ENCODE results near the gene OSBP2.

- TF ChIP-seq, protein P1, sequence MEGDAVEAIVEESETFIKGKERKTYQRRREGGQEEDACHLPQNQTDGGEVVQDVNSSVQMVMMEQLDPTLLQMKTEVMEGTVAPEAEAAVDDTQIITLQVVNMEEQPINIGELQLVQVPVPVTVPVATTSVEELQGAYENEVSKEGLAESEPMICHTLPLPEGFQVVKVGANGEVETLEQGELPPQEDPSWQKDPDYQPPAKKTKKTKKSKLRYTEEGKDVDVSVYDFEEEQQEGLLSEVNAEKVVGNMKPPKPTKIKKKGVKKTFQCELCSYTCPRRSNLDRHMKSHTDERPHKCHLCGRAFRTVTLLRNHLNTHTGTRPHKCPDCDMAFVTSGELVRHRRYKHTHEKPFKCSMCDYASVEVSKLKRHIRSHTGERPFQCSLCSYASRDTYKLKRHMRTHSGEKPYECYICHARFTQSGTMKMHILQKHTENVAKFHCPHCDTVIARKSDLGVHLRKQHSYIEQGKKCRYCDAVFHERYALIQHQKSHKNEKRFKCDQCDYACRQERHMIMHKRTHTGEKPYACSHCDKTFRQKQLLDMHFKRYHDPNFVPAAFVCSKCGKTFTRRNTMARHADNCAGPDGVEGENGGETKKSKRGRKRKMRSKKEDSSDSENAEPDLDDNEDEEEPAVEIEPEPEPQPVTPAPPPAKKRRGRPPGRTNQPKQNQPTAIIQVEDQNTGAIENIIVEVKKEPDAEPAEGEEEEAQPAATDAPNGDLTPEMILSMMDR (IDR thresholded peaks at IDR 0.05) = no peak
- no peak for TF ChIP-seq POLR2A (IDR thresholded peaks at IDR 0.05)
These were observed 82.9 kb downstream of the OSBP2 start for GRCh38 chr22:30777587-30777986.

Measured in right lobe of liver (tissue), 4 donors.